K562 (cell line): Measurements from ENCODE around the gene PRKCB. TPM values are rescaled to one million over a fixed set of nuclear protein-coding genes. Genes with fewer than 3 reads are reported as not detected.
A peak's percentile ranks its signal among the peaks of the same experiment; 100 is the strongest.

Experiments used
- ADNP ChIP-seq: fragments of 200-800 bp; sonication (Bioruptor generic); IDR thresholded peaks from 2 replicates; pipeline ENCODE4 v1.6.1; 2016; ENCODE audit warnings: missing genetic modification characterization, missing compliant biosample characterization
- CBX3 ChIP-seq, 2 experiments: IDR thresholded peaks; 1 replicate in 1 of 2; 2 replicates in 1 of 2; pipeline ENCODE4 v1.6.1; 2012; ENCODE audit warnings: inconsistent platforms in 2 of 2, low read length in 2 of 2, borderline replicate concordance in 1 of 2, control low read depth in 1 of 2
- DNMT1 ChIP-seq: fragments of 450-650 bp; IDR thresholded peaks from 2 replicates; pipeline ENCODE4 v1.6.1; 2016; ENCODE audit warnings: antibody characterized with exemption, mild to moderate bottlenecking
- ESRRA ChIP-seq: fragments of 450-650 bp; IDR thresholded peaks from 2 replicates; pipeline ENCODE4 v1.6.1; 2014; ENCODE audit warnings: low read depth, mild to moderate bottlenecking, moderate library complexity, borderline replicate concordance
- ETS2 ChIP-seq: IDR thresholded peaks from 2 replicates; pipeline ENCODE4 v1.6.1; 2016; ENCODE audit warnings: borderline replicate concordance, missing genetic modification characterization, mild to moderate bottlenecking, moderate library complexity, missing compliant biosample characterization; ENCODE audit not compliant: poor library complexity, severe bottlenecking
- GTF2A2 ChIP-seq: IDR thresholded peaks from 2 replicates; pipeline ENCODE4 v1.6.1; 2016; ENCODE audit warnings: mild to moderate bottlenecking, missing genetic modification characterization, missing compliant biosample characterization
- JUNB ChIP-seq: fragments of 450-650 bp; formaldehyde crosslinking; conservative IDR thresholded peaks from 2 replicates; pipeline ENCODE4 v1.4.0; 2020; ENCODE audit warnings: mild to moderate bottlenecking
- LARP7 ChIP-seq: fragments of 450-650 bp; IDR thresholded peaks from 2 replicates; pipeline ENCODE4 v1.6.1; 2016
- MED1 ChIP-seq: sonication (generic); formaldehyde crosslinking; IDR thresholded peaks from 2 replicates; pipeline ENCODE4 v1.8.1; 2023; ENCODE audit warnings: missing genetic modification reagents, borderline replicate concordance
- NFIC ChIP-seq: fragments of 450-650 bp; IDR thresholded peaks from 2 replicates; pipeline ENCODE4 v1.6.1; 2017; ENCODE audit warnings: mild to moderate bottlenecking, inconsistent platforms
- NONO ChIP-seq, 2 experiments: fragments of 200-400 bp in 1 of 2; fragments of 450-650 bp in 1 of 2; formaldehyde crosslinking in 1 of 2; IDR thresholded peaks; 2 replicates each; pipeline ENCODE4 v1.6.1; 2017; ENCODE audit warnings: low read depth in 2 of 2, mild to moderate bottlenecking in 2 of 2, moderate library complexity in 2 of 2, low read length in 1 of 2
- PCBP2 ChIP-seq: fragments of 200-400 bp; formaldehyde crosslinking; IDR thresholded peaks from 2 replicates; pipeline ENCODE4 v1.6.1; 2018; ENCODE audit warnings: low read length, low read depth, mild to moderate bottlenecking, moderate library complexity; ENCODE audit not compliant: poor library complexity, severe bottlenecking
- POLR2AphosphoS5 ChIP-seq: IDR thresholded peaks from 2 replicates; pipeline ENCODE4 v1.6.1; 2011; ENCODE audit warnings: mild to moderate bottlenecking, low read depth, low read length, moderate library complexity; ENCODE audit not compliant: control insufficient read depth, insufficient read depth
- POU5F1 ChIP-seq: fragments of 150-350 bp; IDR thresholded peaks from 2 replicates; pipeline ENCODE4 v1.6.1; 2014; ENCODE audit warnings: borderline replicate concordance, low read length, low read depth, mild to moderate bottlenecking; ENCODE audit not compliant: partially characterized antibody
- PRMT5 ChIP-seq: sonication (generic); formaldehyde crosslinking; IDR thresholded peaks from 2 replicates; pipeline ENCODE4 v1.5.0; 2020; ENCODE audit warnings: missing genetic modification reagents
- RBM15 ChIP-seq: fragments of 200-400 bp; formaldehyde crosslinking; IDR thresholded peaks from 2 replicates; pipeline ENCODE4 v1.6.1; 2018; ENCODE audit warnings: mild to moderate bottlenecking, low read length, moderate library complexity; ENCODE audit not compliant: insufficient read depth
- RBM25 ChIP-seq: fragments of 200-400 bp; formaldehyde crosslinking; IDR thresholded peaks from 2 replicates; pipeline ENCODE4 v1.6.1; 2018; ENCODE audit warnings: low read length, low read depth, moderate library complexity; ENCODE audit not compliant: severe bottlenecking
- RCOR1 ChIP-seq, 2 experiments: IDR thresholded peaks; 2 replicates each; pipeline ENCODE4 v1.6.1; 2012; ENCODE audit warnings: low read depth in 2 of 2, low read length in 2 of 2, borderline replicate concordance in 1 of 2, improper control_type of control experiment in 1 of 2
- TBP ChIP-seq: optimal IDR thresholded peaks from 2 replicates; pipeline ENCODE3; 2011; ENCODE audit warnings: low read depth, low read length, improper control_type of control experiment
- ZNF444 ChIP-seq: fragments of 250-450 bp; sonication (Bioruptor Pico); IDR thresholded peaks from 2 replicates; pipeline ENCODE4 v1.4.0; 2020; ENCODE audit warnings: mild to moderate bottlenecking, moderate library complexity
- polyA plus RNA-seq, 8 experiments: library from polyadenylated mRNA; depleted of rRNA in 4 of 8; stranded (reverse) in 5 of 8; unstranded in 3 of 8; fragments of >200 nt; fragmentation: Nextera tagmentation in 2 of 8; fragmentation: Illumina TruSeq in 1 of 8; extraction: Ambion mirVana in 2 of 8; extraction: Trizol in 1 of 8; gene quantifications; 2 replicates each; pipeline versions ENCODE4 v1.2.1 to v1.2.3, GENCODE V29; 2011 to 2014; ENCODE audit warnings: inconsistent platforms in 1 of 8, missing spikeins in 1 of 8
- total RNA-seq, 7 experiments: library from RNA; depleted of rRNA in 6 of 7; stranded (reverse); fragments of >200 nt in 6 of 7; fragmentation: Illumina TruSeq in 2 of 7; extraction: Trizol in 2 of 7; gene quantifications; 2 replicates each; pipeline versions ENCODE4 v1.2.1 to v1.2.3, GENCODE V29; 2011 to 2021; ENCODE audit warnings: low replicate concordance in 1 of 7
- TF ChIP-seq, protein P1 (sequence below): fragments of 250-450 bp; sonication (Bioruptor Pico); IDR thresholded peaks from 2 replicates; pipeline ENCODE4 v1.5.0; 2021
- TF ChIP-seq, protein P2 (sequence below): IDR thresholded peaks from 2 replicates; pipeline ENCODE4 v1.6.1; 2012; ENCODE audit warnings: low read depth, low read length, improper control_type of control experiment, borderline replicate concordance
- TF ChIP-seq, protein P3 (sequence below): sonication (generic); formaldehyde crosslinking; IDR thresholded peaks from 2 replicates; pipeline ENCODE4 v1.8.1; 2023; ENCODE audit warnings: mild to moderate bottlenecking, missing genetic modification reagents, moderate library complexity
- TF ChIP-seq, protein P4 (sequence below), 2 experiments: fragments of 200-800 bp in 1 of 2; sonication (Bioruptor generic) in 1 of 2; sonication (generic) in 1 of 2; formaldehyde crosslinking in 1 of 2; IDR thresholded peaks in 1 of 2; conservative IDR thresholded peaks in 1 of 2; 2 replicates each; pipeline versions ENCODE4 v1.5.0 to v1.6.1; 2016 to 2020; ENCODE audit warnings: missing compliant biosample characterization in 1 of 2, missing genetic modification characterization in 1 of 2, missing genetic modification reagents in 1 of 2

The PRKCB gene
- total and polyA plus RNA-seq, 9 of the 15 experiments (the other 6 are each of a cell fraction or from before 2014, with no cell fraction given), result 49.9 to 276 (median 148) TPM

DNA sequence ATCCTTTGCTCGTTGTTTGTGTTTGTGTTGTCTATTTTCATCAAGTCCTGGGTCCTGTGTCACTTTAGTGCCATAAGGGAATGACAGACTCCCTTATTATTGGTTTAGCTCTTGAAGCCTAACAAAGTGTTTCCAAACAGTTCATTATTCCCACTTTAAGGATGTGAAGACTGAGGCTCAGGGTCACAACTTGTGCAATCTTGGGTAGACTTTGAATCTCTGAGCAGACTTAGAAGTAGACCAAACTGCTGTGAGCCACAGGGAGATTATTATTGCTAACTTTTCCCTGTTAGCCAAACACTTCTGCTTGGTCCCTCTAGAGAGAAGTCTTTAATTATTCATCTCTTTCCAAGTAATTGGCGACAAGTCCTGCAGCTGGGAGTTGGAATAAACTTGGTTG lies 31.8 kb downstream of the PRKCB start (continued):
- TF ChIP-seq MED1, result no peak
- TF ChIP-seq, protein P1, sequence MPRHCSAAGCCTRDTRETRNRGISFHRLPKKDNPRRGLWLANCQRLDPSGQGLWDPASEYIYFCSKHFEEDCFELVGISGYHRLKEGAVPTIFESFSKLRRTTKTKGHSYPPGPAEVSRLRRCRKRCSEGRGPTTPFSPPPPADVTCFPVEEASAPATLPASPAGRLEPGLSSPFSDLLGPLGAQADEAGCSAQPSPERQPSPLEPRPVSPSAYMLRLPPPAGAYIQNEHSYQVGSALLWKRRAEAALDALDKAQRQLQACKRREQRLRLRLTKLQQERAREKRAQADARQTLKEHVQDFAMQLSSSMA (CRISPR knock-in tag), result no peak
- TF ChIP-seq, protein P2, sequence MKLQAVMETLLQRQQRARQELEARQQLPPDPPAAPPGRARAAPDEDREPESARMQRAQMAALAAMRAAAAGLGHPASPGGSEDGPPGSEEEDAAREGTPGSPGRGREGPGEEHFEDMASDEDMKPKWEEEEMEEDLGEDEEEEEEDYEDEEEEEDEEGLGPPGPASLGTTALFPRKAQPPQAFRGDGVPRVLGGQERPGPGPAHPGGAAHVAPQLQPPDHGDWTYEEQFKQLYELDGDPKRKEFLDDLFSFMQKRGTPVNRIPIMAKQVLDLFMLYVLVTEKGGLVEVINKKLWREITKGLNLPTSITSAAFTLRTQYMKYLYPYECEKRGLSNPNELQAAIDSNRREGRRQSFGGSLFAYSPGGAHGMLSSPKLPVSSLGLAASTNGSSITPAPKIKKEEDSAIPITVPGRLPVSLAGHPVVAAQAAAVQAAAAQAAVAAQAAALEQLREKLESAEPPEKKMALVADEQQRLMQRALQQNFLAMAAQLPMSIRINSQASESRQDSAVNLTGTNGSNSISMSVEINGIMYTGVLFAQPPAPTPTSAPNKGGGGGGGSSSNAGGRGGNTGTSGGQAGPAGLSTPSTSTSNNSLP, result no peak
- peak in 1 of 2 experiments; percentile 40; a peak in 1 of 4 replicates for TF ChIP-seq RCOR1 (IDR thresholded peaks at IDR 0.05; ENCODE audit: borderline replicate concordance in 1 of 2, low read depth in 2 of 2, low read length in 2 of 2)
- peak; percentile 63; the same call in 1 of the 2 replicates for TF ChIP-seq ESRRA
- no peak for TF ChIP-seq PCBP2
- TF ChIP-seq RBM15, result no peak
- no peak for TF ChIP-seq JUNB
- no peak for TF ChIP-seq POLR2AphosphoS5
- TF ChIP-seq POU5F1, result no peak
- no peak for TF ChIP-seq GTF2A2 (tag)
- TF ChIP-seq ADNP, result peak; percentile 79
- TF ChIP-seq, protein P3, sequence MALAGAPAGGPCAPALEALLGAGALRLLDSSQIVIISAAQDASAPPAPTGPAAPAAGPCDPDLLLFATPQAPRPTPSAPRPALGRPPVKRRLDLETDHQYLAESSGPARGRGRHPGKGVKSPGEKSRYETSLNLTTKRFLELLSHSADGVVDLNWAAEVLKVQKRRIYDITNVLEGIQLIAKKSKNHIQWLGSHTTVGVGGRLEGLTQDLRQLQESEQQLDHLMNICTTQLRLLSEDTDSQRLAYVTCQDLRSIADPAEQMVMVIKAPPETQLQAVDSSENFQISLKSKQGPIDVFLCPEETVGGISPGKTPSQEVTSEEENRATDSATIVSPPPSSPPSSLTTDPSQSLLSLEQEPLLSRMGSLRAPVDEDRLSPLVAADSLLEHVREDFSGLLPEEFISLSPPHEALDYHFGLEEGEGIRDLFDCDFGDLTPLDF, result no peak
- TF ChIP-seq CBX3 (IDR thresholded peaks at IDR 0.05; ENCODE audit: borderline replicate concordance in 1 of 2, low read length in 2 of 2), result 0 out of 3 replicates have a peak, but pooled peaks of 1 of the 2 experiments have one; percentile 14
- TF ChIP-seq ETS2 (tag), result no peak
- TF ChIP-seq TBP, result no peak
- no peak for TF ChIP-seq PRMT5 (CRISPR knock-in tag)
- no peak for TF ChIP-seq LARP7
- TF ChIP-seq, protein P4, sequence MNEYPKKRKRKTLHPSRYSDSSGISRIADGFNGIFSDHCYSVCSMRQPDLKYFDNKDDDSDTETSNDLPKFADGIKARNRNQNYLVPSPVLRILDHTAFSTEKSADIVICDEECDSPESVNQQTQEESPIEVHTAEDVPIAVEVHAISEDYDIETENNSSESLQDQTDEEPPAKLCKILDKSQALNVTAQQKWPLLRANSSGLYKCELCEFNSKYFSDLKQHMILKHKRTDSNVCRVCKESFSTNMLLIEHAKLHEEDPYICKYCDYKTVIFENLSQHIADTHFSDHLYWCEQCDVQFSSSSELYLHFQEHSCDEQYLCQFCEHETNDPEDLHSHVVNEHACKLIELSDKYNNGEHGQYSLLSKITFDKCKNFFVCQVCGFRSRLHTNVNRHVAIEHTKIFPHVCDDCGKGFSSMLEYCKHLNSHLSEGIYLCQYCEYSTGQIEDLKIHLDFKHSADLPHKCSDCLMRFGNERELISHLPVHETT (CRISPR knock-in tag; conservative IDR thresholded peaks at IDR 0.05 in 1 of 2, IDR thresholded peaks at IDR 0.05 in 1 of 2), result no peak
- TF ChIP-seq NFIC, result no peak
- TF ChIP-seq RBM25, result peak; percentile 96
- no peak for TF ChIP-seq NONO (IDR thresholded peaks at IDR 0.05; ENCODE audit: low read depth in 2 of 2, low read length in 1 of 2)
- no peak for TF ChIP-seq ZNF444 (CRISPR knock-in tag)
- TF ChIP-seq DNMT1, result no peak
